MM.1S (cell line): ENCODE measurements around the gene EVI5.
A peak's percentile ranks its signal among the peaks of the same experiment; 100 is the strongest.

Source experiments
- EZH2 ChIP-seq: fragments of 300-600 bp; sonication (generic); optimal IDR thresholded peaks from 2 replicates; pipeline ENCODE3; 2017; ENCODE audit warnings: low read depth, mild to moderate bottlenecking, antibody characterized with exemption, low read length, mixed read lengths
- EZH2phosphoT487 ChIP-seq: fragments of 300-600 bp; sonication (generic); IDR thresholded peaks from 2 replicates; pipeline ENCODE4 v1.6.1; 2018; ENCODE audit warnings: antibody characterized with exemption, low read length
- TF ChIP-seq, protein P1 (sequence below): fragments of 300-600 bp; sonication (generic); IDR thresholded peaks from 2 replicates; pipeline ENCODE4 v1.5.1; 2016; ENCODE audit warnings: antibody characterized with exemption, low read length, mixed read lengths

GRCh38 chr1:92817986-92818764, 33.3 kb upstream of the EVI5 start:
- TF ChIP-seq EZH2 (no peak), EZH2phosphoT487 (no peak)
- TF ChIP-seq, protein P1, sequence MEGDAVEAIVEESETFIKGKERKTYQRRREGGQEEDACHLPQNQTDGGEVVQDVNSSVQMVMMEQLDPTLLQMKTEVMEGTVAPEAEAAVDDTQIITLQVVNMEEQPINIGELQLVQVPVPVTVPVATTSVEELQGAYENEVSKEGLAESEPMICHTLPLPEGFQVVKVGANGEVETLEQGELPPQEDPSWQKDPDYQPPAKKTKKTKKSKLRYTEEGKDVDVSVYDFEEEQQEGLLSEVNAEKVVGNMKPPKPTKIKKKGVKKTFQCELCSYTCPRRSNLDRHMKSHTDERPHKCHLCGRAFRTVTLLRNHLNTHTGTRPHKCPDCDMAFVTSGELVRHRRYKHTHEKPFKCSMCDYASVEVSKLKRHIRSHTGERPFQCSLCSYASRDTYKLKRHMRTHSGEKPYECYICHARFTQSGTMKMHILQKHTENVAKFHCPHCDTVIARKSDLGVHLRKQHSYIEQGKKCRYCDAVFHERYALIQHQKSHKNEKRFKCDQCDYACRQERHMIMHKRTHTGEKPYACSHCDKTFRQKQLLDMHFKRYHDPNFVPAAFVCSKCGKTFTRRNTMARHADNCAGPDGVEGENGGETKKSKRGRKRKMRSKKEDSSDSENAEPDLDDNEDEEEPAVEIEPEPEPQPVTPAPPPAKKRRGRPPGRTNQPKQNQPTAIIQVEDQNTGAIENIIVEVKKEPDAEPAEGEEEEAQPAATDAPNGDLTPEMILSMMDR = peak; percentile 48
